Caco-2 (cell line): Measurements from ENCODE around the gene ANO6. TPM values are rescaled to one million over a fixed set of nuclear protein-coding genes. Genes with fewer than 3 reads are reported as not detected.

Experiments
- BruUV-seq: library from RNA; stranded (reverse); fragments of 400-500 nt; replicated peaks from 2 replicates; lab custom pipeline; 2021; lab: Mats Ljungman, UMichigan
- CTCF ChIA-PET: fragments of 300-600 bp; sonication (Branson Sonifier 250); formaldehyde crosslinking; loops from one replicate; lab custom pipeline; 2022; ENCODE audit warnings: antibody characterized with exemption; lab: Charles Lee
- POLR2A ChIA-PET: fragments of 300-600 bp; sonication (Branson Sonifier 250); formaldehyde crosslinking; loops from one replicate; lab custom pipeline; 2022; ENCODE audit warnings: antibody characterized with exemption; lab: Charles Lee
- DNase-seq, 2 experiments: peaks; one replicate each; pipeline versions ENCODE4 v3.0.0 to v3.0.0-alpha.2; 2020 to 2022
- H3K27me3 ChIP-seq: replicated peaks from 2 replicates; pipeline ENCODE4 v1.6.0; 2011; ENCODE audit warnings: low read length; ENCODE audit not compliant: control insufficient read depth, insufficient read depth
- H3K36me3 ChIP-seq: 2 replicates; pipeline ENCODE4 v1.5.1; 2011; ENCODE audit warnings: low read length; ENCODE audit not compliant: control insufficient read depth, insufficient read depth
- H3K4me1 ChIP-seq: fragments of 250-450 bp; sonication (Bioruptor Pico); 2 replicates; pipeline ENCODE4 v1.5.1; 2020; ENCODE audit warnings: mild to moderate bottlenecking
- H3K4me3 ChIP-seq: 2 replicates; pipeline ENCODE4 v1.5.1; 2011; ENCODE audit warnings: low read depth, mild to moderate bottlenecking, control low read depth, low read length
- H3K9me3 ChIP-seq: fragments of 250-450 bp; sonication (Bioruptor Pico); 2 replicates; pipeline ENCODE4 v1.5.1; 2020; ENCODE audit warnings: mild to moderate bottlenecking, moderate library complexity
- H3K27ac Mint-ChIP-seq: one replicate; pipeline ENCODE4 v1.8.0; 2022; ENCODE audit warnings: mixed read lengths; ENCODE audit not compliant: unreplicated experiment
- H3K27me3 Mint-ChIP-seq: one replicate; pipeline ENCODE4 v1.8.0; 2022; ENCODE audit warnings: mixed read lengths; ENCODE audit not compliant: insufficient read depth, unreplicated experiment
- H3K36me3 Mint-ChIP-seq: one replicate; pipeline ENCODE4 v1.8.0; 2022; ENCODE audit warnings: mild to moderate bottlenecking, mixed read lengths; ENCODE audit not compliant: insufficient read depth, unreplicated experiment
- H3K4me1 Mint-ChIP-seq: one replicate; pipeline ENCODE4 v1.8.0; 2022; ENCODE audit warnings: low read depth, mixed read lengths; ENCODE audit not compliant: unreplicated experiment
- H3K4me3 Mint-ChIP-seq: one replicate; pipeline ENCODE4 v1.8.0; 2022; ENCODE audit warnings: mild to moderate bottlenecking, moderate library complexity, mixed read lengths; ENCODE audit not compliant: unreplicated experiment
- H3K9me3 Mint-ChIP-seq: one replicate; pipeline ENCODE4 v1.8.0; 2022; ENCODE audit warnings: mixed read lengths; ENCODE audit not compliant: unreplicated experiment
- CTCF ChIP-seq, 2 experiments: fragments of 200-600 bp in 1 of 2; IDR thresholded peaks; 1 replicate in 1 of 2; 2 replicates in 1 of 2; pipeline versions ENCODE4 v1.5.1 to v1.8.0; 2011 to 2022; ENCODE audit warnings: antibody characterized with exemption in 1 of 2, control low read depth in 1 of 2, inconsistent platforms in 1 of 2, low read depth in 1 of 2, low read length in 1 of 2, mild to moderate bottlenecking in 1 of 2, moderate library complexity in 1 of 2; ENCODE audit not compliant: insufficient read depth in 1 of 2, severe bottlenecking in 1 of 2, unreplicated experiment in 1 of 2
- intact Hi-C: fragments of 100-400 bp; cut with micrococcal nuclease; formaldehyde crosslinking; loops from one replicate; pipeline ENCODE4 v1.10.0; 2022; ENCODE audit not compliant: unreplicated experiment
- total RNA-seq: library from RNA; stranded (reverse); gene quantifications from 2 replicates; pipeline ENCODE4 v1.2.3, GENCODE V29; 2022

Gene ANO6
- total RNA-seq, 1 experiment from 2014 or later: 126 TPM

- Mint-ChIP-seq H3K27me3 (no peaks in the 10 kb centered on the region), H3K9me3 (no peaks in the 10 kb centered on the region), H3K4me3 (no peak overlapping the region), H3K4me1 (peaks cover 21% of the 10 kb centered on the region), H3K27ac (no peak overlapping the region), H3K36me3 (peaks cover 36% of the 10 kb centered on the region)
- DNase-seq: no peak
- no peak for TF ChIP-seq CTCF (IDR thresholded peaks at IDR 0.05; ENCODE audit: insufficient read depth in 1 of 2, low read depth in 1 of 2, low read length in 1 of 2, severe bottlenecking in 1 of 2, unreplicated experiment in 1 of 2)
- Histone ChIP-seq H3K36me3 (no peaks in the 10 kb centered on the region; the same call in 1 of the 2 replicates), H3K9me3 (no peaks in the 10 kb centered on the region), H3K27me3 (no peaks in the 10 kb centered on the region), H3K4me3 (no peak overlapping the region), H3K4me1 (peaks cover 20% of the 10 kb centered on the region)
- intact Hi-C loops: no loop called here
- POLR2A ChIA-PET: no interaction called here
- BruUV-seq: no TSS peak
- CTCF ChIA-PET: no interaction called here
Measured at GRCh38 chr12:45339035-45339434, 123.1 kb downstream of the ANO6 start.

- Mint-ChIP-seq H3K9me3 (no peaks in the 10 kb centered on the region), H3K27ac (peak overlapping the region; percentile 45), H3K27me3 (no peaks in the 10 kb centered on the region), H3K36me3 (peaks cover 46% of the 10 kb centered on the region), H3K4me3 (no peak overlapping the region), H3K4me1 (peaks cover 21% of the 10 kb centered on the region)
- Histone ChIP-seq H3K36me3 (no peaks in the 10 kb centered on the region; the same call in 1 of the 2 replicates), H3K9me3 (no peaks in the 10 kb centered on the region), H3K4me3 (no peak overlapping the region), H3K27me3 (no peaks in the 10 kb centered on the region), H3K4me1 (peaks cover 28% of the 10 kb centered on the region)
- CTCF ChIA-PET: no interaction called here
- no TSS peak for BruUV-seq
- POLR2A ChIA-PET: no interaction called here
- TF ChIP-seq CTCF (IDR thresholded peaks at IDR 0.05; ENCODE audit: insufficient read depth in 1 of 2, low read depth in 1 of 2, low read length in 1 of 2, severe bottlenecking in 1 of 2, unreplicated experiment in 1 of 2): no peak
- intact Hi-C loops: loop anchor here (2.0 kb wide), 3 partner anchors 43 to 125 kb away; partner anchors contain the start of gene ANO6
- no peak for DNase-seq
Measured at GRCh38 chr12:45342171-45342570, 126.3 kb downstream of the ANO6 start.

- Histone ChIP-seq H3K9me3 (no peaks in the 10 kb centered on the region), H3K4me3 (no peak overlapping the region), H3K4me1 (peaks cover 28% of the 10 kb centered on the region), H3K27me3 (no peaks in the 10 kb centered on the region), H3K36me3 (no peaks in the 10 kb centered on the region; the same call in 1 of the 2 replicates)
- Mint-ChIP-seq H3K4me3 (no peak overlapping the region), H3K9me3 (no peaks in the 10 kb centered on the region), H3K4me1 (peaks cover 21% of the 10 kb centered on the region), H3K27me3 (no peaks in the 10 kb centered on the region), H3K36me3 (peaks cover 48% of the 10 kb centered on the region), H3K27ac (peak overlapping the region; percentile 45)
- no peak for TF ChIP-seq CTCF (IDR thresholded peaks at IDR 0.05; ENCODE audit: insufficient read depth in 1 of 2, low read depth in 1 of 2, low read length in 1 of 2, severe bottlenecking in 1 of 2, unreplicated experiment in 1 of 2)
- intact Hi-C loops: loop anchor here (2.0 kb wide), 3 partner anchors 44 to 126 kb away; partner anchors contain the start of gene ANO6
- DNase-seq: no peak
- POLR2A ChIA-PET: no interaction called here
- CTCF ChIA-PET: no interaction called here
- BruUV-seq: no TSS peak
Measured at GRCh38 chr12:45342848-45343247, 127.0 kb downstream of the ANO6 start.
